SK-N-SH (cell line): ENCODE data around the gene GJB3. TPM values are rescaled to one million over a fixed set of nuclear protein-coding genes. Genes with fewer than 3 reads are reported as not detected.
A peak's percentile ranks its signal among the peaks of the same experiment; 100 is the strongest.

Source experiments
- CTCF ChIA-PET: fragments of 300-600, 350-600 bp; formaldehyde crosslinking; extraction: SDS; loops from one replicate; lab custom pipeline; 2021; lab: Yijun Ruan, JAX
- POLR2A ChIA-PET: fragments of 350-600 bp; sonication (Branson Sonifier 250); formaldehyde crosslinking; extraction: SDS; loops from one replicate; lab custom pipeline; 2020; ENCODE audit warnings: antibody characterized with exemption, inconsistent platforms; lab: Yijun Ruan, JAX
- DNase-seq: peaks from one replicate; pipeline ENCODE4 v3.0.0; 2012
- H2AFZ ChIP-seq: fragments of 200-600 bp; sonication (generic); 2 replicates; pipeline ENCODE4 v1.8.1; 2016; ENCODE audit warnings: antibody characterized with exemption, mild to moderate bottlenecking, low read depth
- H3F3A ChIP-seq: fragments of 200-600 bp; sonication (generic); replicated peaks from 2 replicates; pipeline ENCODE3; 2016; ENCODE audit warnings: antibody characterized with exemption, mild to moderate bottlenecking; ENCODE audit not compliant: insufficient read depth
- H3K27ac ChIP-seq, 2 experiments: fragments of 200-500 bp in 1 of 2; fragments of 200-600 bp in 1 of 2; sonication (Bioruptor generic) in 1 of 2; sonication (generic), shearing (Covaris generic) in 1 of 2; 2 replicates each; pipeline versions ENCODE4 v1.5.1 to v1.6.1; 2014 to 2016; ENCODE audit warnings: low read depth in 2 of 2, inconsistent platforms in 1 of 2, low read length in 1 of 2, mild to moderate bottlenecking in 1 of 2, mixed read lengths in 1 of 2
- H3K27me3 ChIP-seq: fragments of 200-600 bp; sonication (generic), shearing (Covaris generic); 2 replicates; pipeline ENCODE4 v1.6.1; 2016; ENCODE audit warnings: mixed run types; ENCODE audit not compliant: insufficient read depth
- H3K36me3 ChIP-seq, 2 experiments: fragments of 200-500 bp in 1 of 2; fragments of 200-600 bp in 1 of 2; sonication (Bioruptor generic) in 1 of 2; sonication (generic) in 1 of 2; replicated peaks in 1 of 2; 2 replicates each; pipeline versions ENCODE3 to v1.5.1; 2014 to 2016; ENCODE audit warnings: low read length in 1 of 2, mild to moderate bottlenecking in 1 of 2; ENCODE audit not compliant: insufficient read depth in 2 of 2, control insufficient read depth in 1 of 2
- H3K4me1 ChIP-seq, 2 experiments: fragments of 200-500 bp in 1 of 2; fragments of 200-600 bp in 1 of 2; sonication (Bioruptor generic) in 1 of 2; sonication (generic), shearing (Covaris generic) in 1 of 2; 2 replicates each; pipeline versions ENCODE4 v1.5.1 to v1.6.1; 2014 to 2016; ENCODE audit warnings: low read depth in 1 of 2, low read length in 1 of 2, mixed run types in 1 of 2; ENCODE audit not compliant: insufficient read depth in 2 of 2, control insufficient read depth in 1 of 2
- H3K4me2 ChIP-seq: fragments of 200-600 bp; sonication (generic), shearing (Covaris generic); 2 replicates; pipeline ENCODE4 v1.6.1; 2017; ENCODE audit warnings: mixed run types
- H3K4me3 ChIP-seq, 2 experiments: fragments of 200-500 bp in 1 of 2; fragments of 200-600 bp in 1 of 2; sonication (Bioruptor generic) in 1 of 2; sonication (generic), shearing (Covaris generic) in 1 of 2; 2 replicates each; pipeline versions ENCODE4 v1.5.1 to v1.8.1; 2014 to 2016; ENCODE audit warnings: low read depth in 2 of 2, inconsistent platforms in 1 of 2, low read length in 1 of 2, mild to moderate bottlenecking in 1 of 2, mixed read lengths in 1 of 2, moderate library complexity in 1 of 2
- H3K79me2 ChIP-seq: fragments of 200-600 bp; sonication (generic); 2 replicates; pipeline ENCODE4 v1.8.1; 2017; ENCODE audit warnings: mild to moderate bottlenecking; ENCODE audit not compliant: insufficient read depth
- H3K9ac ChIP-seq: fragments of 200-600 bp; sonication (generic); 2 replicates; pipeline ENCODE4 v1.6.1; 2017; ENCODE audit warnings: mixed run types
- H3K9me2 ChIP-seq: fragments of 200-600 bp; sonication (generic); 2 replicates; pipeline ENCODE4 v1.6.1; 2017; ENCODE audit warnings: mixed run types
- H3K9me3 ChIP-seq: fragments of 200-600 bp; sonication (generic); 2 replicates; pipeline ENCODE4 v1.6.1; 2017; ENCODE audit warnings: mixed run types, mild to moderate bottlenecking, moderate library complexity
- H4K20me1 ChIP-seq: fragments of 200-600 bp; sonication (generic); 2 replicates; pipeline ENCODE4 v1.6.1; 2017; ENCODE audit warnings: mild to moderate bottlenecking, mixed run types; ENCODE audit not compliant: insufficient read depth
- CHD2 ChIP-seq: fragments of 150-350 bp; IDR thresholded peaks from 2 replicates; pipeline ENCODE4 v1.6.1; 2018; ENCODE audit warnings: low read length; ENCODE audit not compliant: partially characterized antibody
- ELF1 ChIP-seq: IDR thresholded peaks from 2 replicates; pipeline ENCODE4 v1.4.0; 2012
- FOXJ3 ChIP-seq: sonication (generic); formaldehyde crosslinking; IDR thresholded peaks from 2 replicates; pipeline ENCODE4 v1.5.1; 2020; ENCODE audit warnings: mild to moderate bottlenecking, missing genetic modification reagents
- FOXM1 ChIP-seq: IDR thresholded peaks from 2 replicates; pipeline ENCODE4 v1.4.0; 2012; ENCODE audit warnings: low read depth, mild to moderate bottlenecking
- IRF3 ChIP-seq: fragments of 150-350 bp; IDR thresholded peaks from 2 replicates; pipeline ENCODE4 v1.6.1; 2016; ENCODE audit warnings: mild to moderate bottlenecking, low read depth, low read length
- JUND ChIP-seq: IDR thresholded peaks from 2 replicates; pipeline ENCODE4 v1.4.0; 2012
- MAX ChIP-seq: IDR thresholded peaks from 2 replicates; pipeline ENCODE4 v1.4.0; 2012; ENCODE audit warnings: low read depth
- NFIC ChIP-seq: IDR thresholded peaks from 2 replicates; pipeline ENCODE4 v1.4.0; 2012; ENCODE audit warnings: borderline replicate concordance
- PBX3 ChIP-seq: IDR thresholded peaks from 2 replicates; pipeline ENCODE4; 2012
- POLR2AphosphoS5 ChIP-seq: IDR thresholded peaks from 2 replicates; pipeline ENCODE4 v1.6.1; 2012; ENCODE audit warnings: low read depth, low read length
- RAD21 ChIP-seq: IDR thresholded peaks from 2 replicates; pipeline ENCODE4 v1.6.1; 2012; ENCODE audit warnings: mild to moderate bottlenecking, low read length
- RCOR1 ChIP-seq: fragments of 150-350 bp; IDR thresholded peaks from 2 replicates; pipeline ENCODE4 v1.6.1; 2017; ENCODE audit warnings: antibody characterized with exemption, low read length
- REST ChIP-seq: IDR thresholded peaks from 2 replicates; pipeline ENCODE4 v1.6.1; 2012; ENCODE audit warnings: mild to moderate bottlenecking, low read depth, low read length, moderate library complexity
- RFX5 ChIP-seq: IDR thresholded peaks from 2 replicates; pipeline ENCODE4 v1.6.1; 2012; ENCODE audit warnings: mild to moderate bottlenecking, improper control_type of control experiment, low read length
- SMC3 ChIP-seq: IDR thresholded peaks from 2 replicates; pipeline ENCODE4 v1.6.1; 2012; ENCODE audit warnings: low read depth, low read length, improper control_type of control experiment
- TCF12 ChIP-seq: IDR thresholded peaks from 2 replicates; pipeline ENCODE4 v1.4.0; 2012
- USF1 ChIP-seq: IDR thresholded peaks from 2 replicates; pipeline ENCODE4 v1.4.0; 2012; ENCODE audit warnings: low read depth, borderline replicate concordance
- ZBTB33 ChIP-seq: IDR thresholded peaks from 2 replicates; pipeline ENCODE4 v1.4.0; 2012; ENCODE audit warnings: low read depth, borderline replicate concordance
- WGBS: methylation state at CpG from one replicate; pipeline ENCODE4 v1.1.6; 2017; ENCODE audit warnings: low lambda C conversion rate; 5-methylcytosine and 5-hydroxymethylcytosine counted together
- polyA plus RNA-seq, 3 experiments: library from polyadenylated mRNA; depleted of rRNA; stranded (reverse); fragments of >200 nt; gene quantifications; 2 replicates each; pipeline ENCODE4 v1.2.3, GENCODE V29; 2012

The GJB3 gene
- polyA plus RNA-seq, 1 of the 3 experiments (the other 2 are of a cell fraction), result not detected

GRCh38 chr1:34806396-34806795 is 25.4 kb downstream of the GJB3 start:
- Histone ChIP-seq H3K4me2 (peak overlapping the region; percentile 37; the same call in 1 of the 2 replicates), H4K20me1 (no peaks in the 10 kb centered on the region), H3K4me1 (peaks cover 0 to 9% of the 10 kb centered on the region in 2 experiments; a peak in 1 of 4 replicates), H3K27me3 (no peaks in the 10 kb centered on the region), H3K9me2 (no peaks in the 10 kb centered on the region), H3K4me3 (no peak overlapping the region), H3K9ac (no peak overlapping the region), H3K9me3 (no peaks in the 10 kb centered on the region), H3K36me3 (no peaks in the 10 kb centered on the region), H3F3A (no peaks in the 10 kb centered on the region), H3K79me2 (no peaks in the 10 kb centered on the region), H2AFZ (no peak overlapping the region), H3K27ac (no peak overlapping the region)
- ChIA-PET CTCF (interaction anchor here (5.7 kb wide), 1 partner anchor 46 kb away, joined by 23 read pairs; no protein-coding TSS in a partner anchor), POLR2A (no interaction called here)
- 29% methylated on average over 3 of the region's 3 CpGs for WGBS
- no peak for DNase-seq
- TF ChIP-seq ELF1, result no peak
- TF ChIP-seq FOXJ3 (CRISPR knock-in tag), result no peak
- no peak for TF ChIP-seq FOXM1
- no peak for TF ChIP-seq RCOR1
- TF ChIP-seq TCF12, result no peak
- no peak for TF ChIP-seq CHD2
- no peak for TF ChIP-seq IRF3
- TF ChIP-seq RFX5, result no peak
- TF ChIP-seq SMC3, result no peak
- no peak for TF ChIP-seq NFIC

GRCh38 chr1:34808051-34808810 is 27.2 kb downstream of the GJB3 start:
- no peak overlapping the region for H3K27ac ChIP-seq
- H3K9ac ChIP-seq, result no peak overlapping the region
- WGBS, result 37% methylated on average over 6 of the region's 9 CpGs
- no peaks in the 10 kb centered on the region for H3K9me3 ChIP-seq
- no peaks in the 10 kb centered on the region for H3K9me2 ChIP-seq
- H3K36me3 ChIP-seq, result no peaks in the 10 kb centered on the region
- peaks cover 0 to 9% of the 10 kb centered on the region in 2 experiments; a peak in 1 of 4 replicates for H3K4me1 ChIP-seq
- DNase-seq, result no peak
- no peak overlapping the region for H3K4me3 ChIP-seq
- no peak overlapping the region for H2AFZ ChIP-seq
- no peak for TF ChIP-seq RFX5
- TF ChIP-seq MAX, result no peak
- no peak for TF ChIP-seq SMC3
- no peak for TF ChIP-seq NFIC
- no peak for TF ChIP-seq POLR2AphosphoS5
- no peak for TF ChIP-seq FOXM1
- TF ChIP-seq JUND, result no peak
- no peak for TF ChIP-seq PBX3
- TF ChIP-seq REST, result no peak
- no peak for TF ChIP-seq FOXJ3 (CRISPR knock-in tag)
- TF ChIP-seq ZBTB33, result no peak
- no peak for TF ChIP-seq USF1
- no peak for TF ChIP-seq RAD21
- H3K4me2 ChIP-seq, result no peak overlapping the region
- POLR2A ChIA-PET, result no interaction called here
- CTCF ChIA-PET, result interaction anchor here (1.4 to 5.7 kb wide), 2 partner anchors 22 to 44 kb away, joined by 3 to 23 read pairs; no protein-coding TSS in a partner anchor
- no peaks in the 10 kb centered on the region for H3K27me3 ChIP-seq
- H3F3A ChIP-seq, result no peaks in the 10 kb centered on the region
- H4K20me1 ChIP-seq, result no peaks in the 10 kb centered on the region
- no peaks in the 10 kb centered on the region for H3K79me2 ChIP-seq
